Liver (tissue), 9 donors: Measurements from ENCODE around the gene IFITM5. TPM values are rescaled to one million over a fixed set of nuclear protein-coding genes. Genes with fewer than 3 reads are reported as not detected.
A peak's percentile ranks its signal among the peaks of the same experiment; 100 is the strongest.

Experiments used
- DNase-seq: peaks from one replicate; pipeline ENCODE4 v3.0.0-alpha.2; 2017; ENCODE audit warnings: low spot score
- H3K27ac ChIP-seq, 2 donors: one replicate each; pipeline ENCODE4 v1.7.0; 2013; ENCODE audit warnings: inconsistent platforms in 2 of 2, low read length in 2 of 2, control low read depth in 1 of 2, low read depth in 1 of 2, mild to moderate bottlenecking in 1 of 2
- H3K27me3 ChIP-seq, 4 donors: one replicate each; pipeline versions ENCODE4 v1.6.1 to v1.7.0; 2013; ENCODE audit warnings: low read length in 3 of 4, inconsistent platforms in 1 of 4, mild to moderate bottlenecking in 1 of 4, moderate library complexity in 1 of 4; ENCODE audit not compliant: control insufficient read depth in 4 of 4, insufficient read depth in 4 of 4
- H3K36me3 ChIP-seq, 4 donors: one replicate each; pipeline versions ENCODE4 v1.6.1 to v1.7.0; 2013; ENCODE audit warnings: low read length in 3 of 4, mild to moderate bottlenecking in 3 of 4, low read depth in 1 of 4, moderate library complexity in 1 of 4; ENCODE audit not compliant: control insufficient read depth in 4 of 4, insufficient read depth in 3 of 4
- H3K4me1 ChIP-seq, 4 donors: one replicate each; pipeline versions ENCODE4 v1.6.1 to v1.7.0; 2013; ENCODE audit warnings: low read length in 3 of 4, mild to moderate bottlenecking in 3 of 4, moderate library complexity in 1 of 4; ENCODE audit not compliant: control insufficient read depth in 4 of 4, insufficient read depth in 4 of 4
- H3K4me3 ChIP-seq, 3 donors: one replicate each; pipeline versions ENCODE4 v1.6.1 to v1.7.0; 2013; ENCODE audit warnings: low read length in 3 of 3, control low read depth in 1 of 3, low read depth in 1 of 3, mild to moderate bottlenecking in 1 of 3
- H3K9ac ChIP-seq, 2 donors: one replicate each; pipeline ENCODE4 v1.7.0; 2013; ENCODE audit warnings: low read length in 2 of 2, mild to moderate bottlenecking in 2 of 2, moderate library complexity in 2 of 2, control low read depth in 1 of 2, low read depth in 1 of 2
- H3K9me3 ChIP-seq, 4 donors: one replicate each; pipeline versions ENCODE4 v1.6.1 to v1.7.0; 2013; ENCODE audit warnings: low read length in 3 of 4; ENCODE audit not compliant: control insufficient read depth in 4 of 4
- ATF3 ChIP-seq: IDR thresholded peaks from 2 replicates; pipeline ENCODE4 v1.6.1; 2016; ENCODE audit warnings: antibody characterized with exemption
- EGR1 ChIP-seq, 2 donors: IDR thresholded peaks; 2 replicates each; pipeline ENCODE4 v1.6.1; 2016 to 2018; ENCODE audit warnings: antibody characterized with exemption in 2 of 2, low read depth in 2 of 2
- FOXA1 ChIP-seq: IDR thresholded peaks from 2 replicates; pipeline ENCODE4 v1.6.1; 2016; ENCODE audit warnings: antibody characterized with exemption
- FOXA2 ChIP-seq: IDR thresholded peaks from 2 replicates; pipeline ENCODE4 v1.6.1; 2016; ENCODE audit warnings: antibody characterized with exemption
- GABPA ChIP-seq, 2 donors: IDR thresholded peaks in 1 of 2; conservative IDR thresholded peaks in 1 of 2; 2 replicates each; pipeline ENCODE4 v1.6.1; 2016; ENCODE audit warnings: antibody characterized with exemption in 2 of 2, mild to moderate bottlenecking in 1 of 2, moderate library complexity in 1 of 2
- HNF4A ChIP-seq, 2 donors: conservative IDR thresholded peaks; 2 replicates each; pipeline ENCODE4 v1.6.1; 2016; ENCODE audit warnings: antibody characterized with exemption in 2 of 2, mild to moderate bottlenecking in 2 of 2
- HNF4G ChIP-seq: IDR thresholded peaks from 2 replicates; pipeline ENCODE4 v1.6.1; 2016; ENCODE audit warnings: antibody characterized with exemption
- MAX ChIP-seq: IDR thresholded peaks from 2 replicates; pipeline ENCODE4 v1.6.1; 2016; ENCODE audit warnings: antibody characterized with exemption
- NR2F2 ChIP-seq: IDR thresholded peaks from 2 replicates; pipeline ENCODE4 v1.6.1; 2016; ENCODE audit warnings: antibody characterized with exemption
- RAD21 ChIP-seq, 2 donors: IDR thresholded peaks; 2 replicates each; pipeline ENCODE4 v1.6.1; 2016; ENCODE audit warnings: antibody characterized with exemption in 2 of 2, mild to moderate bottlenecking in 2 of 2
- REST ChIP-seq: IDR thresholded peaks from 2 replicates; pipeline ENCODE4 v1.6.1; 2016; ENCODE audit warnings: antibody characterized with exemption, mild to moderate bottlenecking
- RXRA ChIP-seq, 2 donors: IDR thresholded peaks; 2 replicates each; pipeline ENCODE4 v1.6.1; 2017 to 2018; ENCODE audit warnings: antibody characterized with exemption in 2 of 2, mild to moderate bottlenecking in 1 of 2
- SP1 ChIP-seq: IDR thresholded peaks from 2 replicates; pipeline ENCODE4 v1.6.1; 2018; ENCODE audit warnings: antibody characterized with exemption, mild to moderate bottlenecking
- TAF1 ChIP-seq: conservative IDR thresholded peaks from 2 replicates; pipeline ENCODE4 v1.6.1; 2016; ENCODE audit warnings: antibody characterized with exemption, mild to moderate bottlenecking
- YY1 ChIP-seq: IDR thresholded peaks from 2 replicates; pipeline ENCODE4 v1.6.1; 2016; ENCODE audit warnings: antibody characterized with exemption, mild to moderate bottlenecking
- WGBS: extraction: QIAGEN DNeasy Blood & Tissue Kit; methylation state at CpG from one replicate; pipeline ENCODE4 v1.1.7; 2013; 5-methylcytosine and 5-hydroxymethylcytosine counted together
- polyA plus RNA-seq, 2 donors: library from polyadenylated mRNA; stranded (reverse) in 1 of 2; unstranded in 1 of 2; fragments of 200-250 nt in 1 of 2; fragments of >200 nt in 1 of 2; fragmentation: Nextera tagmentation in 1 of 2; extraction: Ambion mirVana in 1 of 2; gene quantifications; one replicate each; pipeline versions ENCODE4 v1.2.1 to v1.2.3, GENCODE V29; 2013 to 2015
- total RNA-seq, 2 donors: library from RNA; depleted of rRNA; stranded (reverse); fragments of >200 nt; gene quantifications; one replicate each; pipeline ENCODE4 v1.2.3, GENCODE V29; 2014
- TF ChIP-seq, protein P1 (sequence below): fragments of 150-350 bp; IDR thresholded peaks from 2 replicates; pipeline ENCODE4 v1.5.1; 2017; ENCODE audit warnings: improper control_type of control experiment, low read depth, low read length; ENCODE audit not compliant: missing input control
- TF ChIP-seq, protein P2 (sequence below): IDR thresholded peaks from 2 replicates; pipeline ENCODE4 v1.6.1; 2016; ENCODE audit warnings: antibody characterized with exemption
- donor health status: healthy.
- donor health status: healthy.
- donor health status: healthy.
- donor health status: healthy.
- donor health status: healthy.

IFITM5 gene
- total and polyA plus RNA-seq, 4 donors, result not detected

DNA sequence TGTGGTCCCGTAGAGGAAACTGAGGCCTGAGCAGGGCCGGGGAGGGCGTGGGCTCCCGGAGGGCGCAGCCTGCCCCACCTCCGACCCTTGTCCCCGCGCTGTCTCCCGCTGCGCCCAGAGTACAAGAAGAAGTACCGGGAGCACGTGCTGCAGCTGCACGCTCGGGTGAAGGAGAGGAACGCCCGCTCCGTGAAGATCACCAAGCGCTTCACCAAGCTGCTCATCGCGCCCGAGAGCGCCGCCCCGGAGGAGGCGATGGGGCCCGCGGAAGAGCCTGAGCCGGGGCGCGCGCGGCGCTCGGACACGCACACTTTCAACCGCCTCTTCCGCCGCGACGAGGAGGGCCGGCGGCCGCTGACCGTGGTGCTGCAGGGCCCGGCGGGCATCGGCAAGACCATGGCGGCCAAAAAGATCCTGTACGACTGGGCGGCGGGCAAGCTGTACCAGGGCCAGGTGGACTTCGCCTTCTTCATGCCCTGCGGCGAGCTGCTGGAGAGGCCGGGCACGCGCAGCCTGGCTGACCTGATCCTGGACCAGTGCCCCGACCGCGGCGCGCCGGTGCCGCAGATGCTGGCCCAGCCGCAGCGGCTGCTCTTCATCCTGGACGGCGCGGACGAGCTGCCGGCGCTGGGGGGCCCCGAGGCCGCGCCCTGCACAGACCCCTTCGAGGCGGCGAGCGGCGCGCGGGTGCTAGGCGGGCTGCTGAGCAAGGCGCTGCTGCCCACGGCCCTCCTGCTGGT lies 19.2 kb downstream of the IFITM5 start:
- no peaks in the 10 kb centered on the region for H3K9me3 ChIP-seq
- no peaks in the 10 kb centered on the region for H3K36me3 ChIP-seq
- 2% methylated on average over 85 of the region's 85 CpGs for WGBS
- H3K4me1 ChIP-seq, result peaks cover 12 to 43% (median 30%) of the 10 kb centered on the region in 4 donors
- H3K4me3 ChIP-seq, result peak overlapping the region; percentile 56 to 65 (median 61)
- no peak for TF ChIP-seq HNF4G
- no peak for TF ChIP-seq MAX
- TF ChIP-seq ATF3, result no peak
- no peak for TF ChIP-seq TAF1
- TF ChIP-seq, protein P1, sequence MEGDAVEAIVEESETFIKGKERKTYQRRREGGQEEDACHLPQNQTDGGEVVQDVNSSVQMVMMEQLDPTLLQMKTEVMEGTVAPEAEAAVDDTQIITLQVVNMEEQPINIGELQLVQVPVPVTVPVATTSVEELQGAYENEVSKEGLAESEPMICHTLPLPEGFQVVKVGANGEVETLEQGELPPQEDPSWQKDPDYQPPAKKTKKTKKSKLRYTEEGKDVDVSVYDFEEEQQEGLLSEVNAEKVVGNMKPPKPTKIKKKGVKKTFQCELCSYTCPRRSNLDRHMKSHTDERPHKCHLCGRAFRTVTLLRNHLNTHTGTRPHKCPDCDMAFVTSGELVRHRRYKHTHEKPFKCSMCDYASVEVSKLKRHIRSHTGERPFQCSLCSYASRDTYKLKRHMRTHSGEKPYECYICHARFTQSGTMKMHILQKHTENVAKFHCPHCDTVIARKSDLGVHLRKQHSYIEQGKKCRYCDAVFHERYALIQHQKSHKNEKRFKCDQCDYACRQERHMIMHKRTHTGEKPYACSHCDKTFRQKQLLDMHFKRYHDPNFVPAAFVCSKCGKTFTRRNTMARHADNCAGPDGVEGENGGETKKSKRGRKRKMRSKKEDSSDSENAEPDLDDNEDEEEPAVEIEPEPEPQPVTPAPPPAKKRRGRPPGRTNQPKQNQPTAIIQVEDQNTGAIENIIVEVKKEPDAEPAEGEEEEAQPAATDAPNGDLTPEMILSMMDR, result no peak
- TF ChIP-seq, protein P2, sequence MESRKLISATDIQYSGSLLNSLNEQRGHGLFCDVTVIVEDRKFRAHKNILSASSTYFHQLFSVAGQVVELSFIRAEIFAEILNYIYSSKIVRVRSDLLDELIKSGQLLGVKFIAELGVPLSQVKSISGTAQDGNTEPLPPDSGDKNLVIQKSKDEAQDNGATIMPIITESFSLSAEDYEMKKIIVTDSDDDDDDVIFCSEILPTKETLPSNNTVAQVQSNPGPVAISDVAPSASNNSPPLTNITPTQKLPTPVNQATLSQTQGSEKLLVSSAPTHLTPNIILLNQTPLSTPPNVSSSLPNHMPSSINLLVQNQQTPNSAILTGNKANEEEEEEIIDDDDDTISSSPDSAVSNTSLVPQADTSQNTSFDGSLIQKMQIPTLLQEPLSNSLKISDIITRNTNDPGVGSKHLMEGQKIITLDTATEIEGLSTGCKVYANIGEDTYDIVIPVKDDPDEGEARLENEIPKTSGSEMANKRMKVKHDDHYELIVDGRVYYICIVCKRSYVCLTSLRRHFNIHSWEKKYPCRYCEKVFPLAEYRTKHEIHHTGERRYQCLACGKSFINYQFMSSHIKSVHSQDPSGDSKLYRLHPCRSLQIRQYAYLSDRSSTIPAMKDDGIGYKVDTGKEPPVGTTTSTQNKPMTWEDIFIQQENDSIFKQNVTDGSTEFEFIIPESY, result no peak
- TF ChIP-seq FOXA2, result no peak
- no peak for TF ChIP-seq NR2F2
- peak; percentile 72 to 81 for TF ChIP-seq HNF4A (conservative IDR thresholded peaks at IDR 0.05)
- TF ChIP-seq RAD21 (IDR thresholded peaks at IDR 0.05), result no peak
- peak; percentile 85 for TF ChIP-seq REST
- peak in 1 of 2 donors; percentile 30 for TF ChIP-seq RXRA (IDR thresholded peaks at IDR 0.05)
- peak; percentile 89 for TF ChIP-seq YY1
- peak; percentile 53 for TF ChIP-seq SP1
- no peak for TF ChIP-seq EGR1 (IDR thresholded peaks at IDR 0.05; ENCODE audit: low read depth in 2 of 2)
- no peak for TF ChIP-seq GABPA (IDR thresholded peaks at IDR 0.05 in 1 of 2, conservative IDR thresholded peaks at IDR 0.05 in 1 of 2)
- TF ChIP-seq FOXA1, result no peak
- H3K27ac ChIP-seq, result peak overlapping the region; percentile 68 to 72
- no peaks in the 10 kb centered on the region for H3K27me3 ChIP-seq
- H3K9ac ChIP-seq, result peak overlapping the region in 1 of 2 donors; percentile 52
- no peak for DNase-seq
